ENCODE data around the gene WASHC2A. TPM values are rescaled to one million over a fixed set of nuclear protein-coding genes. Genes with fewer than 3 reads are reported as not detected.
"Not testable (repeated sequence)": the region's sequence is repeated elsewhere in the genome, so short reads cannot be mapped to it uniquely, and the experiment has no call there.

Gene WASHC2A
- 100 to 1,000 TPM in 1 of 2 donors, 10 to 100 TPM in 1; 78.9 to 183 TPM for total RNA-seq

- not testable (repeated sequence) for H3K4me1 ChIP-seq, H3K27me3 ChIP-seq, H3K9me3 ChIP-seq, H3K36me3 ChIP-seq
- peak; percentile 95 for DNase-seq (ENCODE audit: low spot score)
- Histone ChIP-seq H3K27ac (peak within 1 kb of the TSS; percentile 68 to 76), H3K4me3 (peak within 1 kb of the TSS; percentile 69 to 76)
Observed at GRCh38 chr10:50067546-50068351, at the start of gene WASHC2A. Gene WASHC2A, plus strand, starts transcription at chr10:50067954. Its CDS starts 52 bp downstream, at chr10:50068006.

- H3K4me1 ChIP-seq, result peaks cover 0 to 15% of the 10 kb centered on the region in 2 donors
- not testable (repeated sequence) for H3K27ac ChIP-seq; H3K9me3 ChIP-seq; H3K4me3 ChIP-seq; H3K36me3 ChIP-seq; H3K27me3 ChIP-seq; DNase-seq (ENCODE audit: low spot score)
Observed at GRCh38 chr10:50019279-50019678, 48.5 kb upstream of the WASHC2A start.

GRCh38 chr10:50020451-50021024 is 47.2 kb upstream of the WASHC2A start:
- not testable (repeated sequence) for DNase-seq (ENCODE audit: low spot score); H3K27me3 ChIP-seq; H3K27ac ChIP-seq; H3K4me3 ChIP-seq; H3K36me3 ChIP-seq; H3K9me3 ChIP-seq
- peaks cover 0 to 15% of the 10 kb centered on the region in 2 donors for H3K4me1 ChIP-seq

- no peaks in the 10 kb centered on the region for H3K27me3 ChIP-seq
- no peaks in the 10 kb centered on the region for H3K9me3 ChIP-seq
- no peak overlapping the region for H3K27ac ChIP-seq
- peaks cover 0 to 8% of the 10 kb centered on the region in 2 donors for H3K4me1 ChIP-seq
- DNase-seq (ENCODE audit: low spot score), result no peak
- no peak overlapping the region for H3K4me3 ChIP-seq
- H3K36me3 ChIP-seq, result no peaks in the 10 kb centered on the region
- no peak for TF ChIP-seq CTCF (IDR thresholded peaks at IDR 0.05)
Observed at GRCh38 chr10:50021646-50022045, 46.1 kb upstream of the WASHC2A start.

- H3K27ac ChIP-seq; H3K4me3 ChIP-seq; DNase-seq (ENCODE audit: low spot score); H3K27me3 ChIP-seq; H3K4me1 ChIP-seq; H3K9me3 ChIP-seq; H3K36me3 ChIP-seq: not testable (repeated sequence)
Observed at GRCh38 chr10:50024716-50025383, 42.9 kb upstream of the WASHC2A start.

- Histone ChIP-seq H3K4me1 (no peaks in the 10 kb centered on the region), H3K27ac (no peak overlapping the region), H3K9me3 (no peaks in the 10 kb centered on the region), H3K36me3 (no peaks in the 10 kb centered on the region), H3K27me3 (no peaks in the 10 kb centered on the region), H3K4me3 (no peak overlapping the region)
- TF ChIP-seq CTCF (IDR thresholded peaks at IDR 0.05), result no peak
- DNase-seq (ENCODE audit: low spot score), result no peak
Observed at GRCh38 chr10:50025627-50026026, 42.1 kb upstream of the WASHC2A start.

- DNase-seq (ENCODE audit: low spot score), result no peak
- H3K27ac ChIP-seq, result no peak overlapping the region
- no peak for TF ChIP-seq CTCF (IDR thresholded peaks at IDR 0.05)
- no peaks in the 10 kb centered on the region for H3K36me3 ChIP-seq
- no peak overlapping the region for H3K4me3 ChIP-seq
- no peaks in the 10 kb centered on the region for H3K4me1 ChIP-seq
- no peaks in the 10 kb centered on the region for H3K9me3 ChIP-seq
- no peaks in the 10 kb centered on the region for H3K27me3 ChIP-seq
Observed at GRCh38 chr10:50027195-50027594, 40.6 kb upstream of the WASHC2A start.

Measured in right atrium auricular region (tissue), 2 donors.